TTC549 (cell line): ENCODE results near the gene FBXL3.

Experiments
- FAIRE-seq: peaks from 2 replicates; lab custom pipeline; 2012; peaks lifted over from hg19 to GRCh38; lab: Jason Lieb, UNC

The FBXL3 gene, protein sequence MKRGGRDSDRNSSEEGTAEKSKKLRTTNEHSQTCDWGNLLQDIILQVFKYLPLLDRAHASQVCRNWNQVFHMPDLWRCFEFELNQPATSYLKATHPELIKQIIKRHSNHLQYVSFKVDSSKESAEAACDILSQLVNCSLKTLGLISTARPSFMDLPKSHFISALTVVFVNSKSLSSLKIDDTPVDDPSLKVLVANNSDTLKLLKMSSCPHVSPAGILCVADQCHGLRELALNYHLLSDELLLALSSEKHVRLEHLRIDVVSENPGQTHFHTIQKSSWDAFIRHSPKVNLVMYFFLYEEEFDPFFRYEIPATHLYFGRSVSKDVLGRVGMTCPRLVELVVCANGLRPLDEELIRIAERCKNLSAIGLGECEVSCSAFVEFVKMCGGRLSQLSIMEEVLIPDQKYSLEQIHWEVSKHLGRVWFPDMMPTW

DNA sequence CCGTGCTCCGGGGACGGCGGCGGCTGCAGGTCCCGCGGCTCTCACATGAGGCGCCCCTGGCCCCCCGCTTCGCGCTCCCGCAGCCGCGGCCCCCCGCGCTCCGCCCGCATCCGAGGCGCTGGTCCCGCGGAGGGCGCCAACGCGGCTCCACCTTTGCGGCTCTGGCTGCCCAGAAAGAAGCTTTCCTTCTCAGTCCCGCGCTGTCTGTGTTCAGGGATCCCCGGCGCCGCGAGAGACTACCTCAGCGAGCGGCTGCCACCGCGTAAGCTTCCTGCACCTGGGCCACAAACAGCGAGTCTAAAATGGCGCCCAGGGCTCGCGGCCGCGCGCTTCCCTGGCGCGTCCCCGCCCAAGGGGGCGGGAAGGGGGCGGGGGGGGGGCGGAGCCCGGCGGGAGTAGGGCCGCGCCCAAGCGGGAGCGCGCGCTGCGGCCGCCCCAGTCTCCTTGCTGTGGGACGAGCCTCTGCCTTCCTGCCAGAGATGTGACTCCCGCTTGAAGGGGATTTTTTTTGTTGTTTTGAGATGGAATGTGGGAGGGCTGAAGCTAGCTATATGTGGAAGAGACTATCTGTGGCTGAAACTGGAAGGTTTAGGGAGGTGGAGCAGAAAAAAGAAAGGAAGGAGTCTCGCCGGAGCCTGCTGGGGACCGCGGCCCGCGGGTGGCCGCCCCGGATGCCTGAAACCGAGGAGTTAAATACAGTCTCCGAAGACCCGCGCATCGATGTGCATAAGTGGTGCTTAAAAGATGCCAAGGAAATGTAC lies at the start of gene FBXL3:
TSS of gene FBXL3 (minus strand) at position 299 of the 761 bp plus-strand sequence. CDS start 5,299 bp downstream, outside the sequence.
- no peak for FAIRE-seq

DNA sequence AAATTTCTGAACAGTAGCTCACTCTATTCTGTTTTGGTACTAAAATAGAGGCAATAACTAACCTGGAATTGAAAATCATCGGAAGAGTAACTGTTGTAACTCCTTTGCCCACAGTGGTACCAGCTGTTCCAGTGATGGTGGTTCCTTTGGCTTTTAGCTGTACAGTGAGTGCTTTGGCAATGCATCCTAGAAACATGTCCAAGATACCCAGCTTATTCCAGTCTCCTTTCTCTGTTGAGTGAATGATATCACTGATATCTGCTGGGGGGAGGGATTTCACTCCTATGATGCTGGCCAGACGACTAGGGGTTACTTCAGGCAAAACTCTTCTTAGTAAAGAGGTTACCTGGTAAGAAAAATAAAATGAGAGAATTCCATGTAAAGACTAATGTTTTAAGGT lies 40.6 kb upstream of the FBXL3 start:
- FAIRE-seq, result no peak

DNA sequence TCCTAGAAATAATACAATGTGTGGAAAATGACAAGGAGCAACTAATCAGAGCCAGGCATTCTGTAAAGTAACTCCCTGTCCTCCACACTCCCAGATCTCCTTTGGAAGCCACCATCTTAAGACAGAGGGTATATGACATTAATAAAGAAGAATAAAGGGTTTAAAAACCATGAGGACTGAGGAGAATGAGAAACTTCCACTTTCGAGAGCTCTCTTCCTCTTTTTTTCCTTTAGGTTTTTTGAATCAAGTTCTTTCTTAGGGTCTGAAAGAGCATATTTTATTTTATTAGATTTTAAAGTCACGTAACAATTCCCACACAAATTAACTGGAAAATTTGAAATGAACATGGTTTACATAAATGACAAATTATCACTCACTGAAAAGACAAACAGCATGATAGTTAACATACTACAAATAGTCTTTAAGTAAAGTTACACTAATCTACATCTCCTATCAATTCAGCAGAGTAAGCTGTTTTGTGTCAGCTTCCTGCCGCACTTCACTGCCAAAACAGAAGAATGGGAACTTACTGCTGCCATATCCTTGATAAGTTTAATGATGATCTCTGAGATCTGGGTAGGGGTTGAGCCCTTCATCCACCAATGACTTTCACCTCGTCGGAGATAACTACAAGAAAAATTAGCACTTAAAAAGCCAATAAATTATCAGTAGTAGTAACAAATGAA lies 38.6 kb upstream of the FBXL3 start:
- no peak for FAIRE-seq

DNA sequence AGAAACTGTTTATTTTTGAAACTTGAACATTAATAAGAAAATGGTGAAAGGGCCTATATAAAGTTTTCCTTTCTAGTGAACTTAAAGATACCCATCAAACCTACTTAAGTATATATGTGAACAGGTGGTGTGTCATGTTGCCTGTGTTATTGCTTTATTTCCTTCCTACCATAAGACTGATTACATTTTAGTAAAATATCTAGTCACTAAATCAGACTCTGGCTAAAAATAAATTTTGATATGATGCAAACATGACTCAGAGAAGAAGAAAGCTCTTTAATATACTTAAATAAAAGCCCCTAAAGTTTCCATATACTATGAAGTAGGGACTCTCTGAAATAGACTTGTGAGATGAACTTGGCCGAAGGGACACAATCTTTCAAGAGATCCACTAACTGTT lies 35.1 kb upstream of the FBXL3 start:
- FAIRE-seq, result no peak

DNA sequence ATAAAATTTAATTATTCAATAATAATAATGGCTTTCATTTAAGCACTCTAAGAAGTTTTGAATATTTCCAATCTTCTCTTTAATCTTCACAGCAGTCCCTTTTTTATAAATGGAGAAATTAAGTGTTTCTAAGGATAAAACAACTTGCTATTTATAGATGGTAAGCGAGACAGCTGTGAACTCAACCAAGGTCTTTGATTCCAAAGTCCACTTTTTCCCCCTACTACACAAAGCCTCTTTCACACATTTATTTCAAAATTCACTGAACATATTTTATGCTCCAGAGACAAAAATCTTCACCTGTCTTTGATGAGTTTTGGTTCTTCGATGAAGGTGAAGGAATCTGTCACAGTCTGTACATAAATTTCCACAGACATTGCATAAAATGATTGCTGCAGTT lies 34.4 kb upstream of the FBXL3 start:
- FAIRE-seq, result no peak

DNA sequence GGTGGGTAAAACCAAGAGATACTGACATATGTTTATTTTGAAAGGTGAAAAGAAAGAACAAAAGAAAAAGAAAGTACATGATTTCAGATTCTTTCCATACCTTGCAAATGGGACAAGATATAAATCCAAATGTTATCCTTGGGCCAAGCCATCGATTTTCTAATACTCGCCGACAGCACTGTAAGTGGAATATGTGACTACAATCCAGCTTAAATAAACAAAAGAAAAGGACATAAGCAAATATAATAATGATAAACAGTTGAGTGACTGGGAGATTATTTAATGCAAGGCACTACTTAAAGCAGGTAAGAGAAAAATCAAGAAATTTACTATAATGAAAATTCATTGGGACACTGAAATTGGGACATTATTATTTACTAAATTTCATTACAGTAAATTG lies 29.9 kb upstream of the FBXL3 start:
- FAIRE-seq, result no peak

DNA sequence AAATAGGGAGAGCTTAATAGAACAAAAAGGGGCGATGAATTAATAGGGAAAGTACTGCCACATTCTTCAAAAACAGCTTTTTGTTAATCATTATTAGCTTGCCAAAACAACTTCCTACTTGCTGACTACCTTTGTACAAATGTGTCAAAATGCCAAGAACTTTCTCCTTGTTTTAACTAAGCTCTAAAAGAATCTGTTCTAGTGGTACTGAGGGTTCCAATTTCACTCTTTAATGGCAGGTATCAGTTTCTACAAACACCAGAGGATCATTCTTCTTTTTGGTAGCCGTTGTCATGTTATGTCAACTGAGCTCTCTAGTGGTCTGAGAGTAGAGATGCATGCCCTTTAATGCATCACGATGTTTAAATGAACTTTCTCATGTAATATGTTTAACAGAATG lies 29.4 kb upstream of the FBXL3 start:
- FAIRE-seq, result no peak

DNA sequence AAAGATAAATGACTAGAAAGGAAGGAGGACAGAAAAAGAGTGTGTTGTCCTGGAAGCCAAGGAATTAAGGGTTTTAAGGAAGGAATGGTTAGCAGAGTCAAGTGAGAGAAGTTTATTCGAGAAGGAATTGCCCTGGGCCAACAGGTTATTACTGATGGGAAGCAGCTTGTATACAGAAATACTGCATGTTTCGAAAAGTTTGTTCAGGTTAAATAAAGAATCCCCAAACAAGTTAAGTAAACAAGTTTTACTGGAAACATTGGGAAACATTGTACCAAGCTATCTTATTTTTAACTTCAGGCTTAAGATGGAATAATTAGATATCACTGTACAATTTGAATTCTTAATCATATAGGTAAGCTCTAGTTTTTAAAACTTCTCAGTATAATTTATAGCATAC lies 28.2 kb upstream of the FBXL3 start:
- FAIRE-seq, result no peak

DNA sequence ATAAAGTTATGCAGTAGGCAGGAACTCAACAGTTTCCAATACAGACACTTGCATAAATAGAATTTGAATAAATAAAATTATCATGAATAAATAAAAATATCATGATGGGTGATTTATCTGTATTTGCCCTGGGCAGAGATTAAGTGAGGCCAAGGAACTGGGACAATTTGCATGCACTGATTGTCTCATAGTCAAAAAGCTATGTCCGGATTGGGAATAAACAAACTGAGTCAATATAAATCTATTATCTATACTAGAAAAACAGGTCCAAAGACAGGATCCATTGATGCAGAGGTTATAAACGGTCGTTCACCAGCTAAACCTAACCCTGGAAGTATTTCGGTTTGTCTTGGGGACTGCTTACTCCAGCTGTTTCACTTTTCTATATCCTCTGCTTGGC lies 26.2 kb upstream of the FBXL3 start:
- no peak for FAIRE-seq

DNA sequence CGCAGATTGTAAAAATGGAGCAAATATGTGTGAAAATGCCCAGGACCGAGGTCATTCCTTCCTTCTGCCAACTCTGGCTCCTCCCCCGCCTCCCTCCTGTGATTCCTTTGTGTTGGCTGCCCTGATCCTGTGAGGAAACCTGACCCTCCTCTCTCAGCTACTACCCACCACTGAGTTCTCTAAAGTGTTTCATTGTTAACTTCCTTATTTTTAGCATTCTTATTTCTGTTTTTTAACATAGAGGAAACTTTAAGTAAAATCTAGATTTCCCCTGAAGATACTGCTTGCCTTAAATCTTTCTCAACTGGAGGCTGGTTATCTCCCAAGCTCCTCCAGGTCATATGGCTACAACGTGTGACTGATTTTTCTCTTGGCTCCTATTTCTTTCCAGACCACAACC lies 21.7 kb upstream of the FBXL3 start:
- no peak for FAIRE-seq

DNA sequence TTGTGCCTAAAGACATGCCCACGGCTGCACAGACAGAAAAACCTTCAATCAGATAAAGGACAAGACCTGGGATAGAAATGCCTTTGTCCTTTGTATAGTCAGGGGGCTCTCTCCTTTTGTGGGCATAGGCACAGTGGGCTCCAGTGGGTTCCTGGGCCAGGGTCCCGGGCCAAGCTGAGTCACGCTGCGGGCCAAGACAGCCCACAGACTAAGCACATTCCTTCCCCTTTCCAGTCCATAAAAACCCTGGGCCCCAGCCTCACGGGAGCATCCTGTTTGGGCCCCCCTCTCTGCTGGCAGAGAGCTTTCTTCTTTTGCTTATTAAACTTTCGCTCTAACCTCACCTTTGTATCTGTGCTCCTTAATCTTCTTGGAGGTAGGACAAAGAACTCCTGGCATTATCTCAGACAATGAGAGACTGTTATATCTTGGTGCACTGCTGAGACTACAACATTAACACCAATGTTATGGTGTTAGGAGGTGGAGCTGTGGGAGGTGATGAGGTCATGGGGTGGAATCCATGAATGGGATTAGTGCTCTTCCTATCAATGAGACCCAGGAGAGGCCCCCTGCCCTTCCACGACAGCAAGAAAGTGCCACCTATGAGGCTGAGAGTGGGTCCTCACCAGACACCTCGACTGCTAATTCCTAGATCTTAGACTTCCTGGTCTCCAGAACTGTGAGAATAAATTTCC lies 20.8 kb upstream of the FBXL3 start:
- FAIRE-seq, result no peak

DNA sequence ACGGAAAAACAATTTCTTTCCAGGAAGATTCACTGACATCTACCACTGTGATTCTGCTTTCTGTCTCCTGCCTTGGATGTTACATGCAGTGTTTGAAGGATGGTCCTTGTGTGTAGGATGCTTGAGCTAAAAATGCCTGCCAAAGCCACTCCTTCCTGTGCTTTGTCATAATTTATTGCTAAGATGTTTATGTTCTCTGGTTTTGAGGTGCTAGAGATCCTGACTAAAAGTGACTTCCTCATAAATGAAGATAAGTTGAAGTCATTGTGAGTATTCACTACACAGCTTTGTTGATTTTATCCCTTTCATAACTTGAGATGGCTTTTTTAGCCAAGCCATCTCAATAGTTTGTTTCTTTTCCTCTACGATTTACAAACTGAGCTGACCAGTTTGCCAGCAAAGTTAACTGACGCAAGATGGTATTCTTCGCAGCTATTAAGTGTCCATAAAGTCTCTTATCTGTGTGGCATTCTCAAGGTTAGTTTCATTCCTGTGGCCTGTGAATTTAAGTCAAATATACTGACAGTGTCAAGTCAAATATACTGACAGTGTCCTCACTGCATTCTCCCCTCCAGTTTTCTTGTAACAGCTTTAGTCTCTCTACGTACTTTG lies 15.7 kb upstream of the FBXL3 start:
- FAIRE-seq, result no peak

DNA sequence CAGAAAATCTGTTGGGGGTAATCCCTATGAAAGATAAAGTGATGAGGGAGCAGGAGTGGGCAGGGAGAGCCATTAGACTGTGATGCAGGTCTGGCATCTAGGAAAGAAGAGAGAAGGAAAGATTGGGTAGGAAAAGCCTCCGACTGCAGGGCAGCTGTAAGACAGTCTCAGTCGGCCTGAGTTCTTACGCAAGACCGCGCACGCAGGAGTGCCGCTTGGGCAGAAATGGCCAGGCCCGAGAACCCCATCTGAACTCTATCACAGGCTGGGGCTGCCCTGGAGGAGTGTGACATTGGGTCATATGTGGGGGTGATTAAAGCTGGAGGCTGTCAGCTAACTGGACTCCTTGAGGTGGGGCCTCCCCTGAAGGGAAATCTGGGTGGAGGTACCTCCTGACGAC lies 13.9 kb upstream of the FBXL3 start:
- FAIRE-seq, result no peak

DNA sequence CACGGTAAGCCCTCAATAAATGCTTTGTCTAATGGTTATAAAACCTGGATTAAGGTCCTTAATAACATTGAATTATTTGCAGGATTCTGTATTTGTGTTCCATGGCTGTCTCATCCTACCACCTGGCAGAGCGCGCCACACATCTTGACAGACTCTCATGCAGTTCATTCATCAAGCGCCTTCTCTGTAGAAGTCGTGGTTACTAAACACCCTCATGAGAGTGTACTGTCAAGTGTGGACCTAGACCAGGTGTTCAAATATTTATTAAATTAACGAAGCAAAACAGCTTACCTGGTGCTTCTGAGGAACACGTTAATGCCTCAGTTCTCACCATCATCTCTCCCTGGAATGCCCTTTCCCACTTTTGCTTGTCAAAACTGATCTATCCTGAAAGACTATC lies 13.1 kb upstream of the FBXL3 start:
- FAIRE-seq, result no peak

DNA sequence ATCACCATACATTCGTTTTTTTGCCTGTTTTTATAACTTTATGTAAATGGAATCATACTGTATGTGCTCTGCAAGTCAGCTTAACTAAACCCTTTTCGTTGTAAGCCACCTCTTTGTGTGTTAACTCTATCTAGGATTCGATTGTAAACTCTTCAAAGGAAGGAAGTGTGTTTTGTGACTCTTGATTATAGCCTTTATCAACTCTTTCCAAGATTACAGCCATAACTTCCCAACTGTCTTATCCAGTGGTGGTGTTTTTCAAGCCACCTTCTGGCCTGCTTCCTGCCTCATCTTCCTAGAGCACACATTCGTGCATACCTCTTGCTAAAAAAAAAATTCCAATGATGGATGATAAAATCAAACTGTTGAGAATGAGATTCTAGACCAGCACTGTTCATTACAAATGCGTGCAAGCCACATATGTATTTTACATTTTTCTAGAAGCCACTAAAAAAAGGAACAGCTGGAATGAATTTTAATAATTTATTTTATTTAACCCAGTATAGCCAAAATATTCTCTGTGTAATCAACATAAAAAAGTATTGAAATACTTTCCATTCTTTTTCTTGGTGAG lies 12.0 kb upstream of the FBXL3 start:
- no peak for FAIRE-seq

DNA sequence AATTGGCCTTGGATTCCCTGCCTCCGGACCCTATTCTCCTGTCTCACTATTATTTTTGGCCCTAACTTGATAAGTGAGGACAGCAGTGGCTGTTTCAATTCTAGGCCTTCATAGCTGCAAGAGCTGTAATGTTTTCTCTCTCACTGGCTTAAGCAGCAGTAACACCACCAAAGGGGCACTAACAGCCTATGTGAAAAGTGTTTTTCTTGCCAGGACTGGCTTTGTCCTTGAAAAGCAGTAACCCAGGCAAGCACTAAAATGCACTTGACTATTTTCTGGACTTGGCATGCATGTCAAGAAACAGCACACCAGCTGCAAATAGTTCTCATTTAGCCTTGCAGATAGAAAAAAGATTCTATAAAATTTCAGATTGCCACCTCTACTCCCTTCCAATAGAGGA lies 9.3 kb upstream of the FBXL3 start:
- FAIRE-seq, result no peak

DNA sequence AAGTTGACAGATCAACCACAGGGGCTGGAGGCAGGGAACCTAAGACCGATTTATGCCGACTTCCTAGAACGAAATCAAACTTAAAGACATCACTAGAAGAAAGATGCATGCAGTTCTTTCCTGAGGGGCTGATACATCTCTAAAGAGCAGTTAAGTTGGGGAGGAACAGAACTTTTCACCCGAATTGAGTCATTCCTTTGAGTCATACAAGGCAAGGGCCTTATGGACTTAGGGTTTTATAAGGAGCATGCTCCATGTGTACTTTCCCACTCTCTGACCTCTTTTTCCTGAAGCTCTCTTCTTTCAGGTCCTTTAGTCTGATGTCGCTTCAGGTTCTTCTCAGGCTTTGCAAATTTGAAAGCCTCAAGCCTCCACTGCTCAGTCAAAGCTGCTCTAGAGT lies 7.9 kb upstream of the FBXL3 start:
- no peak for FAIRE-seq

DNA sequence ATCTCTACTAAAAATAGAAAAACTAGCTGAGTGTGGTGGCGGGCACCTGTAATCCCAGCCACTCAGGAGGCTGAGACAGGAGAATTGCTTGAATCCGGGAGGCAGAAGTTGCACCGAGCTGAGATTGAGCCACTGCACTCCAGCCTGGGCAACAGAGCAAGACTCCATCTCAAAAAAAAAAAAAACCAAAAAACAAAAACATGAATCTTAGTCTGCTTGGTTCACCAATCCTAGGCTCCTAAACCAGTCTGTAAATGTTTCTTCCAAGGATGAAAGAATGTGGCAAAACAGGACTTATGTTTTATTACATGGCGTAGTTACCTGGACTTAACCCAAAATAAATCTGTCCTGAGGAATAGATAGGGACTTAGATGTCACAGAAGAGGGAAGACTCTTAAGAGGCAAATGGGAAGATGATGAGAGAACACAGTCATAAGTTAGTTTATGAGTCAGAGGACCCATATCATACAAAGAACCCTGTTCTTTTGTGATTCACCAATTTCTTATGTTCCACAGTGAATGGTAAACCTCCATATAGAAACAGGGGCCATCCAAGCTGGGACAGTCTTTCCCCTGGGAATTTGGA lies 6.9 kb upstream of the FBXL3 start:
- FAIRE-seq, result no peak

DNA sequence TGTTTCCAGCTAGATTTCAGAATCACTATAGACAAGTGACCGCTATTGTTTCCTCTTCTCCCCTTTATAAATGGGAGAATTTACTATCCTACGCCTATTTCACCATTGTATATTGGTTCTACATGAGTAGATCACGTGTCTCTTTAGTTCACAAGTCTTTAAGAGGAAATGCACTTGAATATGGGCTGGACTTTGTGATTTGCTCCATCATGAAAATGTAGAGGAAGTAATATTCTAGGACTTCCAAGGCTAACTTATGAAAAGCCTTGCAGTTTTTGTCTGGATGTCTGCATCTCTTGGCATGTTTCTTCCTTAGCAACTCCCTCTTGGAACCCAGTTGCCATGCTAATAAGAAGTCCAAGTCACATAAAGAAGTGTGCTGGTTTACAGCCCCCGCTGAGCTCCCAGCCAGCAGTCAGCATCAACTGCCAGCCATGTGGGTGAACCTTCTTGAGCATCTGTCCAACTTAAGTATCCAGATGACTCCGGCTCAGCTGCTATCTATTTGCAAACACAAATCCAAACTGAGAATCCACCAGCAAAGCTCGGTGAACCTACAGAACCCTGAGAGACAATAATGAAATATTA lies 4.8 kb upstream of the FBXL3 start:
- FAIRE-seq, result no peak

DNA sequence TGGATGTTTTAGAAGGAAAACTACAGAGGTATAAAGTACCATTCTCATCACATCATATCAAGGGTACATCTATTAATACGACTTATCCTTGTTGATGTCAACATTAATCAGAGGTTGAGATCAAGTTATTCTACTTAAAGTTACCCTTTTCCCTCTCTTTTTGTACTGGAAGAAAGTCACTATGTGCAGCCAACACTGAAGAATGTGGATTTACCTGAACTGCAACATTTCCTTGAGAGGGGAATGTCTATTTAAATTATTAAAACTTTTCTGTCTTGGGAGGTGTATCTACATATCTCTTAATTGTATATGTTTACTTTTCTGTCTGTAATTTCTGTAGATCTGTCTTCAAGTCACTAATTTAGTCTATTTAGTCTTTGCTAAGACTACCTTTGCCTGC lies 2.5 kb upstream of the FBXL3 start:
- FAIRE-seq, result no peak

DNA sequence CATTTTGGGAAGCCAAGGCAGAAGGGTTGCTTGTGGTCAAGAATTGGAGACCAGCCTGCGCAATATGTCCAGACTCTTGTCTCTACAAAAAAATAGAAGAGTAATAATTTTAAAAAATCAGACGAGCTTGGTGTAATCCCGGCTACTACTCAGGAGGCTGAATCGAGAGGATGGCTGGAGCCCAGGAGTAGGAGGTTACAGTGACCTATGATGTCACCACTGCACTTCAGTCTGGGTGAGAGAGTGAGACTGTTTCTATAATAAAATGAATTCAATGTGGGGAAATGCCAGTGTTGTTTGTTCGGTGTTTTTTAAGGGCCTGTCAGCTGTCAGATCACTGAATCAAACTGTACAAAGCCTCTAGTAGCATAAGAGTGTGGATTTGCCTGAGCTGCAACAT lies 1.2 kb upstream of the FBXL3 start:
- no peak for FAIRE-seq
